Right lobe of liver (tissue), 4 donors: ENCODE results near the gene RINL.

Experiments used
- CTCF ChIP-seq, 4 donors: fragments of 200-600 bp in 3 of 4; fragments of 450-650 bp in 1 of 4; IDR thresholded peaks; one replicate each; pipeline versions ENCODE4 v1.5.1 to v1.8.0; 2016 to 2022; ENCODE audit warnings: antibody characterized with exemption in 4 of 4, mild to moderate bottlenecking in 2 of 4
- POLR2A ChIP-seq: fragments of 450-650 bp; IDR thresholded peaks from one replicate; pipeline ENCODE4 v1.6.1; 2017; ENCODE audit warnings: antibody characterized with exemption, mild to moderate bottlenecking
- donor health status: DM: no; HTN: no; CAD: no.
- donor health status: DM: no; HTN: no; CAD: no.
- donor health status: DM: no; HTN: yes; CAD: no.

- no peak for TF ChIP-seq CTCF (IDR thresholded peaks at IDR 0.05)
- no peak for TF ChIP-seq POLR2A
These were observed 23.6 kb upstream of the RINL start for GRCh38 chr19:38901683-38902082.
